HepG2 (cell line): ENCODE measurements around the gene RNF123. TPM values are rescaled to one million over a fixed set of nuclear protein-coding genes. Genes with fewer than 3 reads are reported as not detected.

ENCODE experiments used
- CCDC6 ChIP-seq: sonication (generic); formaldehyde crosslinking; IDR thresholded peaks from 2 replicates; pipeline ENCODE4 v1.8.1; 2022; ENCODE audit warnings: mild to moderate bottlenecking, missing genetic modification reagents, moderate library complexity
- GPN1 ChIP-seq: sonication (generic); formaldehyde crosslinking; IDR thresholded peaks from 2 replicates; pipeline ENCODE4 v1.5.1; 2020; ENCODE audit warnings: missing genetic modification reagents, borderline replicate concordance
- HNF4A ChIP-seq: sonication (generic); formaldehyde crosslinking; IDR thresholded peaks from 2 replicates; pipeline ENCODE4 v1.4.0; 2020; ENCODE audit warnings: missing genetic modification reagents
- JDP2 ChIP-seq: sonication (generic); formaldehyde crosslinking; IDR thresholded peaks from 2 replicates; pipeline ENCODE4 v1.8.1; 2022; ENCODE audit warnings: missing genetic modification reagents, borderline replicate concordance
- JUNB ChIP-seq: sonication (generic); formaldehyde crosslinking; IDR thresholded peaks from 2 replicates; pipeline ENCODE4 v1.8.0; 2022; ENCODE audit warnings: missing genetic modification reagents, mild to moderate bottlenecking, borderline replicate concordance
- JUND ChIP-seq: sonication (generic); formaldehyde crosslinking; IDR thresholded peaks from 2 replicates; pipeline ENCODE4 v1.8.0; 2022; ENCODE audit warnings: mild to moderate bottlenecking, missing genetic modification reagents
- MIXL1 ChIP-seq: IDR thresholded peaks from 2 replicates; pipeline ENCODE4 v1.6.1; 2016
- MTA3 ChIP-seq: sonication (generic); formaldehyde crosslinking; IDR thresholded peaks from 2 replicates; pipeline ENCODE4 v1.4.0; 2020; ENCODE audit warnings: missing genetic modification reagents
- NFRKB ChIP-seq: fragments of 450-650 bp; IDR thresholded peaks from 2 replicates; pipeline ENCODE4 v1.6.1; 2017
- ONECUT2 ChIP-seq: sonication (generic); formaldehyde crosslinking; IDR thresholded peaks from 2 replicates; pipeline ENCODE4 v1.4.0; 2020; ENCODE audit warnings: missing genetic modification reagents
- PHF5A ChIP-seq: IDR thresholded peaks from one replicate; pipeline ENCODE4 v1.6.1; 2018; ENCODE audit warnings: low read depth, missing genetic modification reagents; ENCODE audit not compliant: unreplicated experiment
- PLRG1 ChIP-seq: fragments of 450-650 bp; conservative IDR thresholded peaks from 2 replicates; pipeline ENCODE4 v1.6.1; 2016
- SALL1 ChIP-seq: sonication (generic); formaldehyde crosslinking; IDR thresholded peaks from 2 replicates; pipeline ENCODE4 v1.8.0; 2022; ENCODE audit warnings: mild to moderate bottlenecking, missing genetic modification reagents
- SETDB1 ChIP-seq: sonication (generic); formaldehyde crosslinking; IDR thresholded peaks from 2 replicates; pipeline ENCODE4 v1.5.1; 2020; ENCODE audit warnings: missing genetic modification reagents, mild to moderate bottlenecking, borderline replicate concordance
- TAF15 ChIP-seq: fragments of 200-400 bp; formaldehyde crosslinking; IDR thresholded peaks from one replicate; pipeline ENCODE4 v1.6.1; 2018; ENCODE audit warnings: mild to moderate bottlenecking, low read depth, low read length; ENCODE audit not compliant: poor library complexity, severe bottlenecking
- XRCC5 ChIP-seq: fragments of 200-400 bp; formaldehyde crosslinking; optimal IDR thresholded peaks from 2 replicates; pipeline ENCODE3; 2017; ENCODE audit warnings: mild to moderate bottlenecking, low read length
- ZNF101 ChIP-seq: sonication (generic); formaldehyde crosslinking; IDR thresholded peaks from 2 replicates; pipeline ENCODE4 v1.4.0; 2020; ENCODE audit warnings: mild to moderate bottlenecking, low read depth, missing genetic modification reagents, borderline replicate concordance
- ZNF510 ChIP-seq: sonication (generic); formaldehyde crosslinking; IDR thresholded peaks from 2 replicates; pipeline ENCODE4 v1.4.0; 2020; ENCODE audit warnings: low read depth, mild to moderate bottlenecking, missing genetic modification reagents
- ZNF543 ChIP-seq: sonication (generic); formaldehyde crosslinking; IDR thresholded peaks from 2 replicates; pipeline ENCODE4 v1.4.0; 2020; ENCODE audit warnings: mild to moderate bottlenecking, missing genetic modification reagents
- ZNF547 ChIP-seq: sonication (generic); formaldehyde crosslinking; IDR thresholded peaks from 2 replicates; pipeline ENCODE4 v1.5.1; 2020; ENCODE audit warnings: mild to moderate bottlenecking, missing genetic modification reagents
- polyA plus RNA-seq, 8 experiments: library from polyadenylated mRNA; depleted of rRNA in 3 of 8; stranded (reverse) in 7 of 8; unstranded in 1 of 8; fragments of >200 nt; fragmentation: Illumina TruSeq in 4 of 8; extraction: Trizol in 4 of 8; gene quantifications; 2 replicates each; pipeline versions ENCODE4 v1.2.1 to v1.2.3, GENCODE V29; 2011 to 2016; ENCODE audit warnings: low read depth in 4 of 8, missing spikeins in 1 of 8, mixed read lengths in 1 of 8; ENCODE audit not compliant: insufficient read depth in 1 of 8
- total RNA-seq, 5 experiments: library from RNA; depleted of rRNA; stranded (reverse); fragments of >200 nt; fragmentation: Illumina TruSeq; extraction: Trizol; gene quantifications; 2 replicates each; pipeline ENCODE4 v1.2.3, GENCODE V29; 2016; ENCODE audit warnings: low read depth in 1 of 5
- TF ChIP-seq, protein P1 (sequence below), 2 experiments: sonication (generic) in 1 of 2; formaldehyde crosslinking in 1 of 2; IDR thresholded peaks; 2 replicates each; pipeline versions ENCODE4 v1.6.1 to v1.9.0; 2014 to 2022; ENCODE audit warnings: antibody characterized with exemption in 1 of 2, borderline replicate concordance in 1 of 2, inconsistent platforms in 1 of 2, low read depth in 1 of 2, missing genetic modification reagents in 1 of 2
- TF ChIP-seq, protein P2 (sequence below): sonication (generic); formaldehyde crosslinking; IDR thresholded peaks from 2 replicates; pipeline ENCODE4 v1.5.0; 2020; ENCODE audit warnings: mild to moderate bottlenecking, missing genetic modification reagents
- TF ChIP-seq, protein P3 (sequence below): sonication (generic); formaldehyde crosslinking; IDR thresholded peaks from 2 replicates; pipeline ENCODE4 v1.9.0; 2021; ENCODE audit warnings: missing genetic modification reagents, borderline replicate concordance

Gene RNF123
- total and polyA plus RNA-seq, 2 of the 13 experiments (the other 11 are each of a cell fraction or from before 2014, with no cell fraction given), result 29.9 to 82.2 TPM

DNA sequence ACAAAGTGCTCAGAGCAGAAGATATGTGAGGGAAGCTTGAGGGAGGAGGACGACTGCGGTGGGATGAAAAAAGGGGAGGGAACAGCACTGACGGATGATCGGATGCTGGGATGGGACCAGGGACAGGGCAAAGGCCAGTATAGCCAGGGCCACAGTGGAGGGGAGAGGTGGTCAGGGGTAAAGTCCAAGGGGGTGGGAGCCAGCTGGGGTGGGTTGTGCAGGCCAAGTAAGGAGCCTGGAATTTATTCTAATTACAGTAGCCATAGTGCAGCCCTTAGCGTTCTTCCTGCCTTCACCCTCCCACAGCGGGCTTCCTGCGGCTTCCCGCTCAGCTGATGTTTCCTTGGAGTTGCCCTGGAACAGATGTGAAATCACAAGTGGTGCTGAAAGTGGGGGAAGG lies 22.8 kb upstream of the RNF123 start (continued):
- TF ChIP-seq SALL1 (CRISPR knock-in tag) (peak; percentile 42; the same call in 1 of the 2 replicates), MIXL1 (CRISPR knock-in tag) (0 out of 2 replicates have a peak, but pooled peaks have one; percentile 55), JUND (no peak), ZNF547 (CRISPR knock-in tag) (no peak), ZNF101 (CRISPR knock-in tag) (no peak), XRCC5 (no peak), PLRG1 (no peak), ZNF543 (CRISPR knock-in tag) (no peak), NFRKB (no peak), MTA3 (CRISPR knock-in tag) (no peak), TAF15 (no peak), JUNB (CRISPR knock-in tag) (no peak), ONECUT2 (no peak), GPN1 (CRISPR knock-in tag) (no peak), HNF4A (peak; percentile 90), ZNF510 (CRISPR knock-in tag) (no peak), JDP2 (CRISPR knock-in tag) (no peak), CCDC6 (CRISPR knock-in tag) (no peak), PHF5A (CRISPR knock-in tag) (peak; percentile 19), SETDB1 (no peak)
- TF ChIP-seq, protein P1, sequence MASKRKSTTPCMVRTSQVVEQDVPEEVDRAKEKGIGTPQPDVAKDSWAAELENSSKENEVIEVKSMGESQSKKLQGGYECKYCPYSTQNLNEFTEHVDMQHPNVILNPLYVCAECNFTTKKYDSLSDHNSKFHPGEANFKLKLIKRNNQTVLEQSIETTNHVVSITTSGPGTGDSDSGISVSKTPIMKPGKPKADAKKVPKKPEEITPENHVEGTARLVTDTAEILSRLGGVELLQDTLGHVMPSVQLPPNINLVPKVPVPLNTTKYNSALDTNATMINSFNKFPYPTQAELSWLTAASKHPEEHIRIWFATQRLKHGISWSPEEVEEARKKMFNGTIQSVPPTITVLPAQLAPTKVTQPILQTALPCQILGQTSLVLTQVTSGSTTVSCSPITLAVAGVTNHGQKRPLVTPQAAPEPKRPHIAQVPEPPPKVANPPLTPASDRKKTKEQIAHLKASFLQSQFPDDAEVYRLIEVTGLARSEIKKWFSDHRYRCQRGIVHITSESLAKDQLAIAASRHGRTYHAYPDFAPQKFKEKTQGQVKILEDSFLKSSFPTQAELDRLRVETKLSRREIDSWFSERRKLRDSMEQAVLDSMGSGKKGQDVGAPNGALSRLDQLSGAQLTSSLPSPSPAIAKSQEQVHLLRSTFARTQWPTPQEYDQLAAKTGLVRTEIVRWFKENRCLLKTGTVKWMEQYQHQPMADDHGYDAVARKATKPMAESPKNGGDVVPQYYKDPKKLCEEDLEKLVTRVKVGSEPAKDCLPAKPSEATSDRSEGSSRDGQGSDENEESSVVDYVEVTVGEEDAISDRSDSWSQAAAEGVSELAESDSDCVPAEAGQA (IDR thresholded peaks at IDR 0.05; ENCODE audit: low read depth), result 0 out of 2 replicates have a peak, but pooled peaks have one; percentile 18
- TF ChIP-seq, protein P1 (CRISPR knock-in tag; IDR thresholded peaks at IDR 0.05; ENCODE audit: borderline replicate concordance), result no peak
- TF ChIP-seq, protein P2, sequence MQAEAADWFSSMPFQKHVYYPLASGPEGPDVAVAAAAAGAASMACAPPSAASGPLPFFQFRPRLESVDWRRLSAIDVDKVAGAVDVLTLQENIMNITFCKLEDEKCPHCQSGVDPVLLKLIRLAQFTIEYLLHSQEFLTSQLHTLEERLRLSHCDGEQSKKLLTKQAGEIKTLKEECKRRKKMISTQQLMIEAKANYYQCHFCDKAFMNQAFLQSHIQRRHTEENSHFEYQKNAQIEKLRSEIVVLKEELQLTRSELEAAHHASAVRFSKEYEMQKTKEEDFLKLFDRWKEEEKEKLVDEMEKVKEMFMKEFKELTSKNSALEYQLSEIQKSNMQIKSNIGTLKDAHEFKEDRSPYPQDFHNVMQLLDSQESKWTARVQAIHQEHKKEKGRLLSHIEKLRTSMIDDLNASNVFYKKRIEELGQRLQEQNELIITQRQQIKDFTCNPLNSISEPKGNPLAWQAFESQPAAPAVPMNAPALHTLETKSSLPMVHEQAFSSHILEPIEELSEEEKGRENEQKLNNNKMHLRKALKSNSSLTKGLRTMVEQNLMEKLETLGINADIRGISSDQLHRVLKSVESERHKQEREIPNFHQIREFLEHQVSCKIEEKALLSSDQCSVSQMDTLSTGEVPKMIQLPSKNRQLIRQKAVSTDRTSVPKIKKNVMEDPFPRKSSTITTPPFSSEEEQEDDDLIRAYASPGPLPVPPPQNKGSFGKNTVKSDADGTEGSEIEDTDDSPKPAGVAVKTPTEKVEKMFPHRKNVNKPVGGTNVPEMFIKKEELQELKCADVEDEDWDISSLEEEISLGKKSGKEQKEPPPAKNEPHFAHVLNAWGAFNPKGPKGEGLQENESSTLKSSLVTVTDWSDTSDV (CRISPR knock-in tag), result no peak
- TF ChIP-seq, protein P3, sequence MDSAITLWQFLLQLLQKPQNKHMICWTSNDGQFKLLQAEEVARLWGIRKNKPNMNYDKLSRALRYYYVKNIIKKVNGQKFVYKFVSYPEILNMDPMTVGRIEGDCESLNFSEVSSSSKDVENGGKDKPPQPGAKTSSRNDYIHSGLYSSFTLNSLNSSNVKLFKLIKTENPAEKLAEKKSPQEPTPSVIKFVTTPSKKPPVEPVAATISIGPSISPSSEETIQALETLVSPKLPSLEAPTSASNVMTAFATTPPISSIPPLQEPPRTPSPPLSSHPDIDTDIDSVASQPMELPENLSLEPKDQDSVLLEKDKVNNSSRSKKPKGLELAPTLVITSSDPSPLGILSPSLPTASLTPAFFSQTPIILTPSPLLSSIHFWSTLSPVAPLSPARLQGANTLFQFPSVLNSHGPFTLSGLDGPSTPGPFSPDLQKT (CRISPR knock-in tag), result no peak
